Spinal cord (tissue), 10 donors: ENCODE results near the gene CASP7. TPM values are rescaled to one million over a fixed set of nuclear protein-coding genes. Genes with fewer than 3 reads are reported as not detected.

Experiments
- DNase-seq, 6 donors: peaks; one replicate each; pipeline versions ENCODE4 v3.0.0 to v3.0.0-alpha.2; 2013 to 2015; ENCODE audit warnings: low spot score in 6 of 6, low read depth in 4 of 6
- H3K27ac ChIP-seq: one replicate; pipeline ENCODE4 v1.5.1; 2013; ENCODE audit warnings: low read depth, low read length, control low read depth
- H3K27me3 ChIP-seq: one replicate; pipeline ENCODE4 v1.6.1; 2013; ENCODE audit warnings: low read length; ENCODE audit not compliant: control insufficient read depth, insufficient read depth
- H3K36me3 ChIP-seq: one replicate; pipeline ENCODE4 v1.6.1; 2013; ENCODE audit warnings: low read length; ENCODE audit not compliant: control insufficient read depth, insufficient read depth
- H3K4me1 ChIP-seq: one replicate; pipeline ENCODE4 v1.6.1; 2013; ENCODE audit warnings: low read length; ENCODE audit not compliant: control insufficient read depth, insufficient read depth
- H3K4me3 ChIP-seq: one replicate; pipeline ENCODE4 v1.5.1; 2013; ENCODE audit warnings: low read depth, low read length, control low read depth
- H3K9me3 ChIP-seq: one replicate; pipeline ENCODE4 v1.6.1; 2013; ENCODE audit warnings: low read length; ENCODE audit not compliant: control insufficient read depth, insufficient read depth
- WGBS: methylation state at CpG from one replicate; pipeline ENCODE4 v1.1.5; 2013; ENCODE audit warnings: missing lambda C conversion rate; ENCODE audit not compliant: insufficient coverage; 5-methylcytosine and 5-hydroxymethylcytosine counted together
- polyA plus RNA-seq, 2 donors: library from polyadenylated mRNA; unstranded; fragments of 120-200 nt; gene quantifications; one replicate each; pipeline ENCODE4 v1.2.1, GENCODE V29; 2013; ENCODE audit not compliant: insufficient read length in 2 of 2
- total RNA-seq, 2 donors: library from RNA; depleted of rRNA in 1 of 2; stranded (reverse); fragments of 120-200 nt in 1 of 2; fragments of >200 nt in 1 of 2; gene quantifications; one replicate each; pipeline versions ENCODE4 v1.2.3 to v1.2.4, GENCODE V29; 2013 to 2014
- donor health status: healthy.

CASP7 gene
- total and polyA plus RNA-seq, 4 donors = 8.0 to 23.3 (median 9.5) TPM

GRCh38 chr10:113720386-113720785 is 40.7 kb downstream of the CASP7 start:
- no peak for DNase-seq
- H3K9me3 ChIP-seq = no peaks in the 10 kb centered on the region
- no peak overlapping the region for H3K4me3 ChIP-seq
- no peaks in the 10 kb centered on the region for H3K27me3 ChIP-seq
- no peaks in the 10 kb centered on the region for H3K4me1 ChIP-seq
- H3K27ac ChIP-seq = no peak overlapping the region
- no peaks in the 10 kb centered on the region for H3K36me3 ChIP-seq
- WGBS = 73% methylated on average over 3 of the region's 8 CpGs

GRCh38 chr10:113732160-113732881 is 52.6 kb downstream of the CASP7 start:
- H3K27ac ChIP-seq = no peak overlapping the region
- no peak overlapping the region for H3K4me3 ChIP-seq
- H3K9me3 ChIP-seq = no peaks in the 10 kb centered on the region
- 86% methylated on average over 7 of the region's 9 CpGs for WGBS
- no peaks in the 10 kb centered on the region for H3K27me3 ChIP-seq
- no peak for DNase-seq
- H3K36me3 ChIP-seq = no peaks in the 10 kb centered on the region
- H3K4me1 ChIP-seq = no peaks in the 10 kb centered on the region

- no peak for DNase-seq
- Histone ChIP-seq H3K4me3 (no peak overlapping the region), H3K27me3 (no peaks in the 10 kb centered on the region), H3K9me3 (no peaks in the 10 kb centered on the region), H3K27ac (no peak overlapping the region), H3K4me1 (no peaks in the 10 kb centered on the region), H3K36me3 (no peaks in the 10 kb centered on the region)
- no CpG with 5 or more reads among the region's 4 CpGs for WGBS
Observed at GRCh38 chr10:113732966-113733365, 53.3 kb downstream of the CASP7 start.

- Histone ChIP-seq H3K4me1 (no peaks in the 10 kb centered on the region), H3K27me3 (no peaks in the 10 kb centered on the region), H3K9me3 (no peaks in the 10 kb centered on the region), H3K4me3 (no peak overlapping the region), H3K27ac (no peak overlapping the region), H3K36me3 (no peaks in the 10 kb centered on the region)
- no peak for DNase-seq
- WGBS = no CpG with 5 or more reads among the region's 4 CpGs
Observed at GRCh38 chr10:113733635-113734034, 53.9 kb downstream of the CASP7 start.

- peak in 2 of 6 donors; percentile 10 to 49 for DNase-seq
- Histone ChIP-seq H3K4me3 (no peak overlapping the region), H3K4me1 (no peaks in the 10 kb centered on the region), H3K9me3 (no peaks in the 10 kb centered on the region), H3K27me3 (no peaks in the 10 kb centered on the region), H3K27ac (no peak overlapping the region), H3K36me3 (no peaks in the 10 kb centered on the region)
- WGBS = 58% methylated on average over 2 of the region's 2 CpGs
Observed at GRCh38 chr10:113735913-113736312, 56.2 kb downstream of the CASP7 start.

- Histone ChIP-seq H3K4me1 (no peaks in the 10 kb centered on the region), H3K27me3 (no peaks in the 10 kb centered on the region), H3K9me3 (no peaks in the 10 kb centered on the region), H3K27ac (no peak overlapping the region), H3K4me3 (no peak overlapping the region), H3K36me3 (no peaks in the 10 kb centered on the region)
- peak in 1 of 6 donors; percentile 21 for DNase-seq
- no CpG with 5 or more reads among the region's 1 CpG for WGBS
Observed at GRCh38 chr10:113736576-113736975, 56.9 kb downstream of the CASP7 start.

GRCh38 chr10:113739031-113739430 is 59.3 kb downstream of the CASP7 start:
- no CpG with 5 or more reads among the region's 4 CpGs for WGBS
- DNase-seq = peak in 2 of 6 donors; percentile 18 to 26
- H3K36me3 ChIP-seq = no peaks in the 10 kb centered on the region

GRCh38 chr10:113739577-113739976 is 59.9 kb downstream of the CASP7 start:
- WGBS = 59% methylated on average over 3 of the region's 3 CpGs
- Histone ChIP-seq H3K27ac (no peak overlapping the region), H3K4me3 (no peak overlapping the region), H3K27me3 (peaks cover 2% of the 10 kb centered on the region), H3K36me3 (no peaks in the 10 kb centered on the region), H3K9me3 (no peaks in the 10 kb centered on the region), H3K4me1 (no peaks in the 10 kb centered on the region)
- no peak for DNase-seq

More at GRCh38 chr10:113739031-113739430, 59.3 kb downstream of the CASP7 start:
- H3K9me3 ChIP-seq = no peaks in the 10 kb centered on the region
- H3K4me3 ChIP-seq = no peak overlapping the region
- no peak overlapping the region for H3K27ac ChIP-seq
- peaks cover 2% of the 10 kb centered on the region for H3K27me3 ChIP-seq
- no peaks in the 10 kb centered on the region for H3K4me1 ChIP-seq

- WGBS = no CpG with 5 or more reads among the region's 3 CpGs
- H3K27me3 ChIP-seq = peaks cover 2% of the 10 kb centered on the region
- no peaks in the 10 kb centered on the region for H3K9me3 ChIP-seq
- no peak overlapping the region for H3K27ac ChIP-seq
- H3K4me1 ChIP-seq = no peaks in the 10 kb centered on the region
- no peaks in the 10 kb centered on the region for H3K36me3 ChIP-seq
- no peak overlapping the region for H3K4me3 ChIP-seq
- no peak for DNase-seq
Observed at GRCh38 chr10:113740850-113741249, 61.1 kb downstream of the CASP7 start.

DNA sequence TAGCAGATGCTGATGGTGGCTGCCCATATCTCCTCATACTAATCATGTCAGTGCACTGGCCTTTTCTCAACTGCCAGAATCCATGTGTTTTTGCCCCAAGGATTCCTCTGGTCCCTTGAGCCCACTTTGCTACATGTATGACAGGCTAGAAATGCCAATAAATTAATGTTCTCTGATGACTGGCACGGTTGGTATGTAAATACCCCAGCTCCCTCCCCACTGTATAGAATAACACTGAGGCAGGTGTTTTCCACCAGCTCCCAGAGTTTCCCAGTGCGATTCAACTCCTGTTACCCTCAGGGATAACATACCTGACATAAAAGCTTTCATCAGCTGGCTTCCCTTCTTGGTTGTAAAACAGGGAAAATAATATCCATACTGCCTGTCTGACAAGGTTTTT is 62.8 kb downstream of the CASP7 start:
- no peak for DNase-seq
- no CpG with 5 or more reads among the region's 2 CpGs for WGBS
- Histone ChIP-seq H3K9me3 (no peaks in the 10 kb centered on the region), H3K36me3 (no peaks in the 10 kb centered on the region), H3K4me3 (no peak overlapping the region), H3K27me3 (peaks cover 2% of the 10 kb centered on the region), H3K27ac (no peak overlapping the region), H3K4me1 (no peaks in the 10 kb centered on the region)
